H1 (cell line): ENCODE results near the gene NAXD. TPM values are rescaled to one million over a fixed set of nuclear protein-coding genes. Genes with fewer than 3 reads are reported as not detected.

Experiments used
- CTBP2 ChIP-seq: IDR thresholded peaks from 2 replicates; pipeline ENCODE4 v1.7.0; 2011; ENCODE audit warnings: borderline replicate concordance, mild to moderate bottlenecking, moderate library complexity, mixed read lengths, low read length; ENCODE audit not compliant: insufficient read depth, insufficient read length
- HDAC6 ChIP-seq: IDR thresholded peaks from one replicate; pipeline ENCODE4 v1.7.1; 2012; ENCODE audit warnings: low read depth, mild to moderate bottlenecking, inconsistent platforms, low read length, moderate library complexity
- POLR2A ChIP-seq, 2 experiments: IDR thresholded peaks; 1 replicate in 1 of 2; 2 replicates in 1 of 2; pipeline ENCODE4 v1.6.1; 2011; ENCODE audit warnings: low read depth in 2 of 2, low read length in 2 of 2, mild to moderate bottlenecking in 2 of 2; ENCODE audit errors: control extremely low read depth in 1 of 2
- POLR2AphosphoS5 ChIP-seq: IDR thresholded peaks from 2 replicates; pipeline ENCODE4 v1.6.1; 2011; ENCODE audit warnings: low read depth, low read length
- RBBP5 ChIP-seq: IDR thresholded peaks from 2 replicates; pipeline ENCODE4 v1.7.1; 2012; ENCODE audit warnings: low read depth, mild to moderate bottlenecking, inconsistent platforms, low read length, moderate library complexity, borderline replicate concordance
- polyA plus RNA-seq, 7 experiments: library from polyadenylated mRNA; depleted of rRNA in 3 of 7; stranded (reverse) in 5 of 7; unstranded in 2 of 7; fragments of >200 nt in 5 of 7; fragments of 200-250 nt in 2 of 7; gene quantifications; 1 replicate in 5 of 7; 2 replicates in 1 of 7; 4 replicates in 1 of 7; pipeline versions ENCODE4 v1.2.1 to v1.2.3, GENCODE V29; 2011 to 2013; ENCODE audit warnings: missing spikeins in 2 of 7, mixed read lengths in 2 of 7
- total RNA-seq: library from RNA; stranded (reverse); fragmentation: NEBNext Ultra II Directional; extraction: Animal tissue kit (Norgen Biotek cat#: 25700); gene quantifications from 2 replicates; pipeline ENCODE4 v1.2.1, GENCODE V29; 2021
- TF ChIP-seq, protein P1 (sequence below): fragments of 300-600 bp; sonication (generic); IDR thresholded peaks from 2 replicates; pipeline ENCODE4 v1.7.1; 2012; ENCODE audit warnings: low read length, moderate library complexity, mild to moderate bottlenecking, inconsistent platforms; ENCODE audit not compliant: insufficient replicate concordance

Gene NAXD
- total and polyA plus RNA-seq, 2 of the 8 experiments (the other 6 are each of a cell fraction or from before 2014, with no cell fraction given): 25.4 to 35.5 TPM

GRCh38 chr13:110643324-110643723 is 28.0 kb downstream of the NAXD start (continued):
- no peak for TF ChIP-seq RBBP5
- TF ChIP-seq POLR2AphosphoS5: no peak
- no peak for TF ChIP-seq CTBP2
- TF ChIP-seq HDAC6: no peak
- TF ChIP-seq, protein P1, sequence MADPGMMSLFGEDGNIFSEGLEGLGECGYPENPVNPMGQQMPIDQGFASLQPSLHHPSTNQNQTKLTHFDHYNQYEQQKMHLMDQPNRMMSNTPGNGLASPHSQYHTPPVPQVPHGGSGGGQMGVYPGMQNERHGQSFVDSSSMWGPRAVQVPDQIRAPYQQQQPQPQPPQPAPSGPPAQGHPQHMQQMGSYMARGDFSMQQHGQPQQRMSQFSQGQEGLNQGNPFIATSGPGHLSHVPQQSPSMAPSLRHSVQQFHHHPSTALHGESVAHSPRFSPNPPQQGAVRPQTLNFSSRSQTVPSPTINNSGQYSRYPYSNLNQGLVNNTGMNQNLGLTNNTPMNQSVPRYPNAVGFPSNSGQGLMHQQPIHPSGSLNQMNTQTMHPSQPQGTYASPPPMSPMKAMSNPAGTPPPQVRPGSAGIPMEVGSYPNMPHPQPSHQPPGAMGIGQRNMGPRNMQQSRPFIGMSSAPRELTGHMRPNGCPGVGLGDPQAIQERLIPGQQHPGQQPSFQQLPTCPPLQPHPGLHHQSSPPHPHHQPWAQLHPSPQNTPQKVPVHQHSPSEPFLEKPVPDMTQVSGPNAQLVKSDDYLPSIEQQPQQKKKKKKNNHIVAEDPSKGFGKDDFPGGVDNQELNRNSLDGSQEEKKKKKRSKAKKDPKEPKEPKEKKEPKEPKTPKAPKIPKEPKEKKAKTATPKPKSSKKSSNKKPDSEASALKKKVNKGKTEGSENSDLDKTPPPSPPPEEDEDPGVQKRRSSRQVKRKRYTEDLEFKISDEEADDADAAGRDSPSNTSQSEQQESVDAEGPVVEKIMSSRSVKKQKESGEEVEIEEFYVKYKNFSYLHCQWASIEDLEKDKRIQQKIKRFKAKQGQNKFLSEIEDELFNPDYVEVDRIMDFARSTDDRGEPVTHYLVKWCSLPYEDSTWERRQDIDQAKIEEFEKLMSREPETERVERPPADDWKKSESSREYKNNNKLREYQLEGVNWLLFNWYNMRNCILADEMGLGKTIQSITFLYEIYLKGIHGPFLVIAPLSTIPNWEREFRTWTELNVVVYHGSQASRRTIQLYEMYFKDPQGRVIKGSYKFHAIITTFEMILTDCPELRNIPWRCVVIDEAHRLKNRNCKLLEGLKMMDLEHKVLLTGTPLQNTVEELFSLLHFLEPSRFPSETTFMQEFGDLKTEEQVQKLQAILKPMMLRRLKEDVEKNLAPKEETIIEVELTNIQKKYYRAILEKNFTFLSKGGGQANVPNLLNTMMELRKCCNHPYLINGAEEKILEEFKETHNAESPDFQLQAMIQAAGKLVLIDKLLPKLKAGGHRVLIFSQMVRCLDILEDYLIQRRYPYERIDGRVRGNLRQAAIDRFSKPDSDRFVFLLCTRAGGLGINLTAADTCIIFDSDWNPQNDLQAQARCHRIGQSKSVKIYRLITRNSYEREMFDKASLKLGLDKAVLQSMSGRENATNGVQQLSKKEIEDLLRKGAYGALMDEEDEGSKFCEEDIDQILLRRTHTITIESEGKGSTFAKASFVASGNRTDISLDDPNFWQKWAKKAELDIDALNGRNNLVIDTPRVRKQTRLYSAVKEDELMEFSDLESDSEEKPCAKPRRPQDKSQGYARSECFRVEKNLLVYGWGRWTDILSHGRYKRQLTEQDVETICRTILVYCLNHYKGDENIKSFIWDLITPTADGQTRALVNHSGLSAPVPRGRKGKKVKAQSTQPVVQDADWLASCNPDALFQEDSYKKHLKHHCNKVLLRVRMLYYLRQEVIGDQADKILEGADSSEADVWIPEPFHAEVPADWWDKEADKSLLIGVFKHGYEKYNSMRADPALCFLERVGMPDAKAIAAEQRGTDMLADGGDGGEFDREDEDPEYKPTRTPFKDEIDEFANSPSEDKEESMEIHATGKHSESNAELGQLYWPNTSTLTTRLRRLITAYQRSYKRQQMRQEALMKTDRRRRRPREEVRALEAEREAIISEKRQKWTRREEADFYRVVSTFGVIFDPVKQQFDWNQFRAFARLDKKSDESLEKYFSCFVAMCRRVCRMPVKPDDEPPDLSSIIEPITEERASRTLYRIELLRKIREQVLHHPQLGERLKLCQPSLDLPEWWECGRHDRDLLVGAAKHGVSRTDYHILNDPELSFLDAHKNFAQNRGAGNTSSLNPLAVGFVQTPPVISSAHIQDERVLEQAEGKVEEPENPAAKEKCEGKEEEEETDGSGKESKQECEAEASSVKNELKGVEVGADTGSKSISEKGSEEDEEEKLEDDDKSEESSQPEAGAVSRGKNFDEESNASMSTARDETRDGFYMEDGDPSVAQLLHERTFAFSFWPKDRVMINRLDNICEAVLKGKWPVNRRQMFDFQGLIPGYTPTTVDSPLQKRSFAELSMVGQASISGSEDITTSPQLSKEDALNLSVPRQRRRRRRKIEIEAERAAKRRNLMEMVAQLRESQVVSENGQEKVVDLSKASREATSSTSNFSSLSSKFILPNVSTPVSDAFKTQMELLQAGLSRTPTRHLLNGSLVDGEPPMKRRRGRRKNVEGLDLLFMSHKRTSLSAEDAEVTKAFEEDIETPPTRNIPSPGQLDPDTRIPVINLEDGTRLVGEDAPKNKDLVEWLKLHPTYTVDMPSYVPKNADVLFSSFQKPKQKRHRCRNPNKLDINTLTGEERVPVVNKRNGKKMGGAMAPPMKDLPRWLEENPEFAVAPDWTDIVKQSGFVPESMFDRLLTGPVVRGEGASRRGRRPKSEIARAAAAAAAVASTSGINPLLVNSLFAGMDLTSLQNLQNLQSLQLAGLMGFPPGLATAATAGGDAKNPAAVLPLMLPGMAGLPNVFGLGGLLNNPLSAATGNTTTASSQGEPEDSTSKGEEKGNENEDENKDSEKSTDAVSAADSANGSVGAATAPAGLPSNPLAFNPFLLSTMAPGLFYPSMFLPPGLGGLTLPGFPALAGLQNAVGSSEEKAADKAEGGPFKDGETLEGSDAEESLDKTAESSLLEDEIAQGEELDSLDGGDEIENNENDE: no peak
- no peak for TF ChIP-seq POLR2A (IDR thresholded peaks at IDR 0.05; ENCODE audit: control extremely low read depth in 1 of 2, low read depth in 2 of 2, low read length in 2 of 2)
- TF ChIP-seq, all 59 proteins: peak for 0
